ENCODE results near the gene SPOCD1. TPM values are rescaled to one million over a fixed set of nuclear protein-coding genes. Genes with fewer than 3 reads are reported as not detected.

The SPOCD1 gene
- total RNA-seq, 1 experiment from 2014 or later: 10.2 TPM

GRCh38 chr1:31755197-31755611, 60.6 kb downstream of the SPOCD1 start:
- H3K4me2 ChIP-seq: no peak overlapping the region
- ChIA-PET POLR2A (ENCODE audit: unreplicated experiment) (no interaction called here), CTCF (no interaction called here)
- peak; percentile 56 to 80 for DNase-seq
- H3F3A ChIP-seq (ENCODE audit: insufficient read depth, low read depth): peaks cover 33% of the 10 kb centered on the region
- TF ChIP-seq EZH2 (IDR thresholded peaks at IDR 0.05; ENCODE audit: low read depth) (no peak), CTCF (conservative IDR thresholded peaks at IDR 0.05) (no peak)
- no peaks in the 10 kb centered on the region for H3K9me3 ChIP-seq (ENCODE audit: insufficient read depth, low read depth)
- peaks cover 24% of the 10 kb centered on the region for H3K4me1 ChIP-seq (replicated peaks; ENCODE audit: insufficient read depth)
- H3K27ac ChIP-seq: no peak overlapping the region
- no peaks in the 10 kb centered on the region; the same call in 1 of the 2 replicates for H4K20me1 ChIP-seq (ENCODE audit: insufficient read depth)
- H2AFZ ChIP-seq: no peak overlapping the region
- intact Hi-C loops (cut with micrococcal nuclease; ENCODE audit: unreplicated experiment): no loop called here
- H3K9me2 ChIP-seq (ENCODE audit: insufficient read depth): no peaks in the 10 kb centered on the region
- no peaks in the 10 kb centered on the region for H3K79me2 ChIP-seq (ENCODE audit: low read depth)
- no TSS peak for BruUV-seq (replicated peaks)
- H3K4me3 ChIP-seq: no peak overlapping the region
- no peaks in the 10 kb centered on the region for H3K27me3 ChIP-seq (ENCODE audit: insufficient read depth, low read depth)
- no peaks in the 10 kb centered on the region for H3K36me3 ChIP-seq (ENCODE audit: low read depth)

GRCh38 chr1:31754397-31754796, 61.4 kb downstream of the SPOCD1 start:
- POLR2A ChIA-PET (ENCODE audit: unreplicated experiment): no interaction called here
- BruUV-seq (replicated peaks): no TSS peak
- H3F3A ChIP-seq (ENCODE audit: insufficient read depth, low read depth): peaks cover 33% of the 10 kb centered on the region
- DNase-seq: no peak
- intact Hi-C loops (cut with micrococcal nuclease; ENCODE audit: unreplicated experiment): no loop called here
- no peaks in the 10 kb centered on the region for H3K9me3 ChIP-seq (ENCODE audit: insufficient read depth, low read depth)
- no peak overlapping the region for H3K27ac ChIP-seq
- no peaks in the 10 kb centered on the region; the same call in 1 of the 2 replicates for H4K20me1 ChIP-seq (ENCODE audit: insufficient read depth)
- H3K4me1 ChIP-seq (replicated peaks; ENCODE audit: insufficient read depth): peaks cover 19% of the 10 kb centered on the region
- no peaks in the 10 kb centered on the region for H3K9me2 ChIP-seq (ENCODE audit: insufficient read depth)
- no peaks in the 10 kb centered on the region for H3K36me3 ChIP-seq (ENCODE audit: low read depth)
- H3K4me3 ChIP-seq: no peak overlapping the region
- no peaks in the 10 kb centered on the region for H3K27me3 ChIP-seq (ENCODE audit: insufficient read depth, low read depth)
- H3K79me2 ChIP-seq (ENCODE audit: low read depth): no peaks in the 10 kb centered on the region
- CTCF ChIA-PET: no interaction called here
- H2AFZ ChIP-seq: no peak overlapping the region
- H3K4me2 ChIP-seq: no peak overlapping the region
- TF ChIP-seq EZH2 (IDR thresholded peaks at IDR 0.05; ENCODE audit: low read depth) (no peak), CTCF (conservative IDR thresholded peaks at IDR 0.05) (no peak)

- peaks cover 19% of the 10 kb centered on the region for H3K4me1 ChIP-seq (replicated peaks; ENCODE audit: insufficient read depth)
- no TSS peak for BruUV-seq (replicated peaks)
- H4K20me1 ChIP-seq (ENCODE audit: insufficient read depth): no peaks in the 10 kb centered on the region; the same call in 1 of the 2 replicates
- H3K9me2 ChIP-seq (ENCODE audit: insufficient read depth): no peaks in the 10 kb centered on the region
- no peaks in the 10 kb centered on the region for H3K79me2 ChIP-seq (ENCODE audit: low read depth)
- H3K27ac ChIP-seq: no peak overlapping the region
- ChIA-PET CTCF (interaction anchor here (0.7 kb wide), 1 partner anchor 467 kb away, joined by 3 read pairs; no protein-coding TSS in a partner anchor), POLR2A (ENCODE audit: unreplicated experiment) (no interaction called here)
- DNase-seq: no peak
- TF ChIP-seq CTCF (conservative IDR thresholded peaks at IDR 0.05) (no peak), EZH2 (IDR thresholded peaks at IDR 0.05; ENCODE audit: low read depth) (no peak)
- intact Hi-C loops (cut with micrococcal nuclease; ENCODE audit: unreplicated experiment): no loop called here
- no peaks in the 10 kb centered on the region for H3K36me3 ChIP-seq (ENCODE audit: low read depth)
- no peak overlapping the region for H3K4me3 ChIP-seq
- H2AFZ ChIP-seq: no peak overlapping the region
- no peak overlapping the region for H3K4me2 ChIP-seq
- no peaks in the 10 kb centered on the region for H3K27me3 ChIP-seq (ENCODE audit: insufficient read depth, low read depth)
- no peaks in the 10 kb centered on the region for H3K9me3 ChIP-seq (ENCODE audit: insufficient read depth, low read depth)
- peaks cover 33% of the 10 kb centered on the region for H3F3A ChIP-seq (ENCODE audit: insufficient read depth, low read depth)
These were observed 62.0 kb downstream of the SPOCD1 start for GRCh38 chr1:31753707-31754349.
